Activated CD8-positive, alpha-beta memory T cell treated with anti-CD3 and anti-CD28 coated beads for 36 hours (primary cell): Measurements from ENCODE around the gene AKAP6. TPM values are rescaled to one million over a fixed set of nuclear protein-coding genes. Genes with fewer than 3 reads are reported as not detected.

ENCODE experiments used
- CTCF ChIA-PET: fragments of 350-600 bp; sonication (Branson Sonifier 250); formaldehyde crosslinking; loops from one replicate; lab custom pipeline; 2021; ENCODE audit warnings: antibody characterized with exemption; lab: Charles Lee
- POLR2A ChIA-PET: fragments of 350-600 bp; sonication (Branson Sonifier 250); formaldehyde crosslinking; loops from one replicate; lab custom pipeline; 2021; ENCODE audit warnings: antibody characterized with exemption; lab: Charles Lee
- total RNA-seq, 2 experiments: library from RNA; stranded (reverse); gene quantifications; one replicate each; pipeline ENCODE4 v1.2.3, GENCODE V29; 2021

AKAP6 gene
- total RNA-seq, 2 experiments from 2014 or later = 0.65 to 1.3 TPM

GRCh38 chr14:32507029-32507984 is 178.2 kb downstream of the AKAP6 start:
- ChIA-PET CTCF (no interaction called here), POLR2A (no interaction called here)

GRCh38 chr14:32508281-32508680 is 179.2 kb downstream of the AKAP6 start:
- POLR2A ChIA-PET = no interaction called here
- CTCF ChIA-PET = no interaction called here

- POLR2A ChIA-PET = no interaction called here
- CTCF ChIA-PET = no interaction called here
Observed at GRCh38 chr14:32509632-32510187, 180.6 kb downstream of the AKAP6 start.

- POLR2A ChIA-PET = no interaction called here
- CTCF ChIA-PET = interaction anchor here (0.7 kb wide), 1 partner anchor 1500 kb away, joined by 3 read pairs; no protein-coding TSS in a partner anchor
Observed at GRCh38 chr14:32510815-32511214, 181.7 kb downstream of the AKAP6 start.

GRCh38 chr14:32512348-32512747 is 183.2 kb downstream of the AKAP6 start:
- ChIA-PET CTCF (no interaction called here), POLR2A (no interaction called here)

- ChIA-PET POLR2A (no interaction called here), CTCF (no interaction called here)
Observed at GRCh38 chr14:32512813-32513212, 183.7 kb downstream of the AKAP6 start.

GRCh38 chr14:32513571-32514009 is 184.5 kb downstream of the AKAP6 start:
- POLR2A ChIA-PET = no interaction called here

GRCh38 chr14:32514236-32514635 is 185.1 kb downstream of the AKAP6 start:
- CTCF ChIA-PET = no interaction called here
- POLR2A ChIA-PET = no interaction called here

More at GRCh38 chr14:32513571-32514009, 184.5 kb downstream of the AKAP6 start:
- CTCF ChIA-PET = no interaction called here

- ChIA-PET POLR2A (no interaction called here), CTCF (no interaction called here)
Observed at GRCh38 chr14:32514681-32515080, 185.6 kb downstream of the AKAP6 start.

- ChIA-PET CTCF (no interaction called here), POLR2A (no interaction called here)
Observed at GRCh38 chr14:32524609-32525375, 195.7 kb downstream of the AKAP6 start.

GRCh38 chr14:32525591-32525990 is 196.5 kb downstream of the AKAP6 start:
- CTCF ChIA-PET = no interaction called here
- POLR2A ChIA-PET = no interaction called here

- POLR2A ChIA-PET = no interaction called here
Observed at GRCh38 chr14:32530800-32531199, 201.7 kb downstream of the AKAP6 start.

GRCh38 chr14:32531942-32532515 is 202.9 kb downstream of the AKAP6 start:
- POLR2A ChIA-PET = no interaction called here
- CTCF ChIA-PET = no interaction called here

More at GRCh38 chr14:32530800-32531199, 201.7 kb downstream of the AKAP6 start:
- CTCF ChIA-PET = no interaction called here

- CTCF ChIA-PET = no interaction called here
- POLR2A ChIA-PET = no interaction called here
Observed at GRCh38 chr14:32534145-32534544, 205.0 kb downstream of the AKAP6 start.

GRCh38 chr14:32536175-32536574 is 207.1 kb downstream of the AKAP6 start:
- CTCF ChIA-PET = no interaction called here

GRCh38 chr14:32537166-32537565 is 208.1 kb downstream of the AKAP6 start:
- CTCF ChIA-PET = no interaction called here

More at GRCh38 chr14:32536175-32536574, 207.1 kb downstream of the AKAP6 start:
- POLR2A ChIA-PET = no interaction called here

GRCh38 chr14:32542507-32542906 is 213.4 kb downstream of the AKAP6 start:
- ChIA-PET POLR2A (no interaction called here), CTCF (no interaction called here)

More at GRCh38 chr14:32537166-32537565, 208.1 kb downstream of the AKAP6 start:
- POLR2A ChIA-PET = no interaction called here

- CTCF ChIA-PET = no interaction called here
- POLR2A ChIA-PET = no interaction called here
Observed at GRCh38 chr14:32545095-32545494, 216.0 kb downstream of the AKAP6 start.

- CTCF ChIA-PET = no interaction called here
- POLR2A ChIA-PET = no interaction called here
Observed at GRCh38 chr14:32545506-32546210, 216.6 kb downstream of the AKAP6 start.
